CD4-positive, alpha-beta T cell treated with Interferon alpha-2 for 1 hour (primary cell): ENCODE measurements around the gene FUT3.

Source experiments
- DNase-seq, 2 donors: peaks; one replicate each; pipeline ENCODE4 v3.0.0-alpha.2; 2020 to 2022

FUT3 gene

GRCh38 chr19:5800361-5801270 lies 50.6 kb downstream of the FUT3 start:
- no peak for DNase-seq

- no peak for DNase-seq
Measured at GRCh38 chr19:5799247-5800241, 51.7 kb downstream of the FUT3 start.

- DNase-seq = no peak
Measured at GRCh38 chr19:5798244-5798643, 53.0 kb downstream of the FUT3 start.

GRCh38 chr19:5795382-5795919 lies 55.8 kb downstream of the FUT3 start:
- DNase-seq = no peak

GRCh38 chr19:5793188-5793587 lies 58.1 kb downstream of the FUT3 start:
- DNase-seq = no peak
